Measurements from ENCODE around the gene POU6F2.

- no peak for TF ChIP-seq POLR2A (IDR thresholded peaks at IDR 0.05; ENCODE audit: low read depth, low read length)
- no peak for TF ChIP-seq CTCF (conservative IDR thresholded peaks at IDR 0.05; ENCODE audit: low read depth, low read length)
- TF ChIP-seq USF2 (IDR thresholded peaks at IDR 0.05; ENCODE audit: low read depth, low read length): no peak
- TF ChIP-seq MXI1 (IDR thresholded peaks at IDR 0.05; ENCODE audit: borderline replicate concordance, low read depth, low read length): no peak
These were observed 328.4 kb downstream of the POU6F2 start for GRCh38 chr7:39306016-39306570.

Data from IMR-90 (cell line).